Mucosa of gallbladder (tissue), 1 donor: ENCODE data around the gene NRCAM. TPM values are rescaled to one million over a fixed set of nuclear protein-coding genes. Genes with fewer than 3 reads are reported as not detected.

Experiments
- DNase-seq: peaks from one replicate; pipeline ENCODE4 v3.0.0-alpha.2; 2020; ENCODE audit warnings: low spot score
- total RNA-seq: library from RNA; stranded (reverse); gene quantifications from one replicate; pipeline ENCODE4 v1.2.1, GENCODE V29; 2021
- donor health status: DM: no; HTN: no; CAD: no.

Gene NRCAM
- total RNA-seq, 1 donor from 2014 or later = 38.2 TPM

GRCh38 chr7:108459922-108460551 lies 3.8 kb upstream of the NRCAM start:
- peak; percentile 14 for DNase-seq

DNA sequence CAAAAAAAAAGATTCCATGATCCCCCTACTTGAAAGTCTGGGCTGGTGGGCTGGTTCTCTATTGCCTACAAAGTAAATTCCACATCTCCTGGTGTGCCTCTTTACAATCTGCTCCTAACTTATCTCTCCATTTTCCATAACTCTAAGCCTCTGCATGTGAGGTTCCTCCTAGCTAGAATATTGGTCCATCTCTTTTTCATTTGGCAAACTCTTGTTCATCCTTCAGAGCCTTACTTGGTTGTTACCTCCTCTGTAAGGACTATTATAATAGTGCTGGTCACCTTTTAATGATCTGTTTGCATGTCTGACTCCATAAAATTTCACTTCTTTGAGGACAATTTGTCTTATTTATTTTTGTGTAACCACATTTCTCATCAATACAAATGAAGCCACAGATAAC lies 1.6 kb upstream of the NRCAM start:
- DNase-seq = no peak

DNA sequence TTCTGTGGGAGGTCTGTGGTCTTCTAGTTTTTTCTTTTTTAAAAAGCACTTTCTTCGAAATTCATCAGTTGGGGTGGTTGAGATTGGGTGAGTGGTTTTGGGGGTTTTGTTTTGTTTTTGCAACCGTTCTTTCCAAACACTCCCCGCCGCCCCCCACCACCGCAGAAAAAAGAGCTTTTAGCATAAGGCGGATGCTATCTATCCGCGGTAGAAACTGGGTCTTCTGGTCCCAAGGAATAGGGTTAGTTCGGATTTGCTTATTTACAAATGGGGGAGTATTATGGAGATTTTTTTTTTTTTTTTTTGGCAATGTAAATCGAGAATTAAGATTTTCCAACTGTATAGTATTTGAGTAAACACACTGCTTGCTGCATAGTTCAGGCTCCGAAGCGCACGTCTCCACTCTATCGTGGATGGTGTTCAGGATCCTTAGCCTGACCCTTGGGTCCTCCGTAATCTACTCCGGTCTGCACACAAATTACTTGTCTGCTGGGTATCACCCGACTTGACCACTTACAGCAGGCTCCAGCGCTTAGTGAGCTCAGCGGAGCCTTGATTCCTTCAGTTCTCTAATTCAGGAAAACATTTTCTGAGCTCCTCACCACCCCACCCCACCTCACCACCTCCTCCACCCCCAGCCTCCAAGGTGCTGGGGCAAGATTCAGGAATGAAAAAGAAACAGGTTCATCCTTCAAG lies 757 bp upstream of the NRCAM start:
- DNase-seq = no peak

- peak; percentile 11 for DNase-seq
Observed at GRCh38 chr7:108455551-108455997, 662 bp downstream of the NRCAM start.

- no peak for DNase-seq
Observed at GRCh38 chr7:108454674-108455550, 1.3 kb downstream of the NRCAM start.

GRCh38 chr7:108454317-108454673 lies 1.9 kb downstream of the NRCAM start:
- DNase-seq = no peak

DNA sequence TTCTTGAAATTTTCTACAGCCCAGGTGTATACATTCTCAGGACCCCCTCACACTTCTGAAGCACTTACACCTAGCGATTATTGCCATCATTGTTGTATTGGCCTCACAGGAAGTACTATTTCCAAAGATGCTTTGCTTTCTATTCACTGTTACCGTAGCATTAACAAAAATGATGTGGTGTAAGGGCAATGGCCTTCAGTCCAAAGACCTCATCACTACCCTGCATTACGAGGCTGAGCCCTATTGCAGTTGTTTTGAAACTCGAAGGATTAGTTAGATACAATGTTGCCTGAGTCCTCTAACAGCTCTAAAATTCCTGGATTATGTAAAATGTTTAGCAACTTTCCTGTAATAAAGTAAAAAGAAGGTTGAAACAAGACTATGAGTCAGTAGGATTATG lies 2.9 kb downstream of the NRCAM start:
- no peak for DNase-seq

GRCh38 chr7:108452707-108453106 lies 3.5 kb downstream of the NRCAM start:
- no peak for DNase-seq

DNA sequence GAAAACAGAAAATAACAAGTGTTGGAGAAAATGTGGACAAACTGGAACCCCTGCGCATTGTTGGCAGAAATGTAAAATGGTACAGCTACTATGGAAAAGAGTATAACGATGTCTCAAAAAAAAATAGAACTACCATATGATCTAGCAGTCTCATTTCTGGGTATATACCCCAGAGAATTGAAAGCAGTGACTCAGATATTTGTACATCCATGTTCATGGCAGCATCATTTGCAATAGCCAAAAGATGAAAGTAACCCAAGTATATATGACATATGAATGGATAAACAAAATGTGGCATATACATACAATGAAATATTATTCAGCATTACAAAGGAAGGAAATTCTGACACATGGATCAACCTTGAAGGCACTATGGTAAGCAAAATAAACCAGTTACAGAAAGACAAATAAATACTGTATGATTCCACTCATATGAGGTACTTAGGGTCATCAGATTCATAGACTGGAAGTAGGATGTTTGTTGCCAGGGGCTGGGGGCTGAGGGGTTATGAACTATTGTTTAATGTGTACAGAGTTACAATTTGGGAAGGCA lies 4.9 kb downstream of the NRCAM start:
- DNase-seq = no peak

- DNase-seq = no peak
Observed at GRCh38 chr7:108450160-108450559, 6.1 kb downstream of the NRCAM start.

- no peak for DNase-seq
Observed at GRCh38 chr7:108449521-108449920, 6.7 kb downstream of the NRCAM start.

GRCh38 chr7:108448584-108449505 lies 7.4 kb downstream of the NRCAM start:
- DNase-seq = no peak

GRCh38 chr7:108442039-108442568 lies 14.1 kb downstream of the NRCAM start:
- no peak for DNase-seq

- DNase-seq = no peak
Observed at GRCh38 chr7:108441392-108441955, 14.8 kb downstream of the NRCAM start.

DNA sequence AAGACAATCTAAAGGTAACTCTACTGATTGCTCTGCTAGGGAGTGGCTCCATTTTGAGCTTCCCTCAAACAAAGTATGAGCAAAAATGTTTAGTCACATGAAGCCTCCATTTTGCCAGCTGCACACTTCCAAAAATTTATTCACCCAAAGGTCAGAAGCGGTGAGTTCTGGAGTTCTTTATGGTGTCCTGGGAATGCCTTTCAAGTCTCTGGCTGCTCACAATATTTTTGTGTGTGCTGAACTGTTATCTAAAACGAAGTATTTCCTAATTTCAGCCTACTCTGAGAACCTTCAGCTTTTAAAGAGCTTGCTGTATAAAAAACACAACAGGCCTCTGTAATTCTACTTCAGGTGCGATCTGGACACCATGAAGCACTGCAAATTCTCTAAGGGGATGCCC lies 15.6 kb downstream of the NRCAM start:
- no peak for DNase-seq

DNA sequence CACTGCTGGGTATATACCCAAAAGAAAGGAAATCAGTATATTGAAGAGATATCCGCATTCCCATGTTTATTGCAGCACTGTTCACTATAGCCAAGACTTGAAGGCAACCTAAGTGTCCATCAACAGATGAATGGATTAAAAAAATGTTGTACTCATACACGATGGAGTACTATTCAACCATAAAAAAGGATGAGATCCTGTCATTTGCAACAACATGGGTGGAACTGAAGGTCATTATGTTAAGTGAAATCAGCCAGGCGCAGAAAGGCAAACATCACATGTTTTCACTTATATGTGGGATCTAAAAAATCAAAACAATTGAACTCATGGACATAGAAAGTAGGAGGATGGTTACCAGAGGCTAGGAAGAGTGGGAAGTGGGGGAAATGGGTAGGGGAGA lies 19.3 kb downstream of the NRCAM start:
- DNase-seq = no peak

GRCh38 chr7:108434010-108434409 lies 22.2 kb downstream of the NRCAM start:
- DNase-seq = no peak

- no peak for DNase-seq
Observed at GRCh38 chr7:108431099-108431498, 25.1 kb downstream of the NRCAM start.

DNA sequence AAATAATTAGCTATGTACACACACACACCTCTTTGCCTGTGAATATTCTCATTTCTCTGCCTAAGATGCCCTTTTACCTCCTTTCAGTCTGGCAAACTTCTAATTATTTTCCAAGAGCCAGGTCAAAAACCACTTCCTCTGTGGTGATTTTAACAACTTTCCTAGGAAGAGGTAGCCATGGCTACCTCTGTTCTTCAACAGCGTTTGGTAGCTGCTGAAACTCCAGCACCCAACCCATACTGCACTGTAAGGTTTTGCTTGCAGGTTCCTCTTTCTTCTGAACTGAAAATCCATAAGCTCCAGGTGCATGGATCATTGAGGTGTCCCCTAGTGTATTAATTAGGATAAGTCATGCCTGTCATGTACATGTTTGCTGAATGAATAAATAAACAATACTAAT lies 25.6 kb downstream of the NRCAM start:
- no peak for DNase-seq

- DNase-seq = no peak
Observed at GRCh38 chr7:108427766-108428165, 28.5 kb downstream of the NRCAM start.
